Nephron (organoid): ENCODE results near the gene KIR3DL3.
"Not testable (repeated sequence)": the region's sequence is repeated elsewhere in the genome, so short reads cannot be mapped to it uniquely, and the experiment has no call there.

Experiments used
- H3K27ac Mint-ChIP-seq, 3 experiments: 2 replicates each; pipeline ENCODE4 v1.8.0; 2020; ENCODE audit warnings: mixed read lengths in 3 of 3, mild to moderate bottlenecking in 2 of 3, moderate library complexity in 1 of 3
- H3K27me3 Mint-ChIP-seq: 2 replicates; pipeline ENCODE4 v1.8.0; 2021; ENCODE audit warnings: low read depth, mild to moderate bottlenecking, moderate library complexity, mixed read lengths
- H3K36me3 Mint-ChIP-seq: 2 replicates; pipeline ENCODE4 v1.8.0; 2020; ENCODE audit warnings: low read depth, mixed read lengths
- H3K4me1 Mint-ChIP-seq: 2 replicates; pipeline ENCODE4 v1.8.0; 2020; ENCODE audit warnings: mixed read lengths
- H3K4me3 Mint-ChIP-seq, 3 experiments: 2 replicates each; pipeline ENCODE4 v1.8.0; 2020; ENCODE audit warnings: mild to moderate bottlenecking in 3 of 3, mixed read lengths in 3 of 3, moderate library complexity in 2 of 3
- H3K9me3 Mint-ChIP-seq: 2 replicates; pipeline ENCODE4 v1.8.0; 2020; ENCODE audit warnings: mixed read lengths
- CTCF ChIP-seq, 3 experiments: fragments of 200-600 bp; sonication (generic); IDR thresholded peaks; one replicate each; pipeline ENCODE4 v1.5.0; 2021; ENCODE audit warnings: antibody characterized with exemption in 3 of 3; ENCODE audit not compliant: unreplicated experiment in 3 of 3

The KIR3DL3 gene

DNA sequence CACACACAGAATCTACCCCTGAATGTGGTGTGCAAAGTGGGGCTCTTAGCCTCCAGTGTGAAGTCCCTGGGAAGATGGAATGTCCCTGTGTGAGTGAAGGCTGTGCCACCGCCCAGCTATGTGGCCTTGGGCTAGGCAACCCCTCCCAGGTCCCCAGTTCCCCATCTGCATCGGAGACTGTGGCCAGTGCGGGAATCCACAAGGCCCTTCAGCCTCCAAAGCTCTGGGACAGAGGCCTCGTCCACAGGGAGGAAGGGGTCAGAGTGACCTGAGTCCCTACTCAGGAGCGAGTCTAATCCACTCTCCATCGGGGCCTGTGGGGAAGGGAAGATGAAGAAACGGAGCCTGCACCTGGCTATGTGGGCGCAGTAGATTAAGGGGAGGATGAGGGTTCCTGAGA lies 19.3 kb upstream of the KIR3DL3 start:
- TF ChIP-seq CTCF (IDR thresholded peaks at IDR 0.05; ENCODE audit: unreplicated experiment in 3 of 3) = no peak
- Mint-ChIP-seq H3K9me3 (peaks cover 62% of the 10 kb centered on the region), H3K4me3 (no peak overlapping the region), H3K27ac (no peak overlapping the region), H3K27me3 (no peaks in the 10 kb centered on the region), H3K36me3 (peaks cover 3% of the 10 kb centered on the region), H3K4me1 (no peaks in the 10 kb centered on the region)

DNA sequence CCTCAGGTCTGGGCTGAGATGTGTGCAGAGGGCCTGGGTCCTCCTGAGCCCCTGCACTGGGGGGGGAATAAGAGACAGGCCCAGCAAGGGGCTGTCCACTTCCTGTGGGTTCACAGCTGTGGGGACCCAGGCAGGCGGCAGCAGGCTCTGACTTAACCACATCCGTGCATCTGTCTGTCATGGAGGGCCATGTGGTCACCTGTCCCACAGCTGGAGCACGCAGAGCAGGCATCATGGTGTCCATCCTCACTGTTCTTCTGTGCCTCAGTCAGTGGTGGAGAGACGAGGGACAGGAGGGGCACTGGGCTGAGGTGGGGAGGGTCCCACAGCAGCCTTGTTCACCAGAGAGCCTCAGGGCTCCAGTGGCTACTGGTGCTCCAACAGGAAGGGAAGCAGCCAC lies 16.3 kb upstream of the KIR3DL3 start:
- Mint-ChIP-seq H3K27ac (no peak overlapping the region), H3K4me3 (no peak overlapping the region), H3K4me1 (no peaks in the 10 kb centered on the region), H3K27me3 (no peaks in the 10 kb centered on the region), H3K36me3 (peaks cover 3% of the 10 kb centered on the region), H3K9me3 (peaks cover 52% of the 10 kb centered on the region)
- no peak for TF ChIP-seq CTCF (IDR thresholded peaks at IDR 0.05; ENCODE audit: unreplicated experiment in 3 of 3)

- H3K27me3 Mint-ChIP-seq = no peaks in the 10 kb centered on the region
- TF ChIP-seq CTCF (IDR thresholded peaks at IDR 0.05; ENCODE audit: unreplicated experiment in 3 of 3) = no peak
- H3K4me1 Mint-ChIP-seq = no peaks in the 10 kb centered on the region
- peaks cover 48% of the 10 kb centered on the region for H3K9me3 Mint-ChIP-seq
- H3K4me3 Mint-ChIP-seq = no peak overlapping the region
- H3K27ac Mint-ChIP-seq = no peak overlapping the region
- no peaks in the 10 kb centered on the region for H3K36me3 Mint-ChIP-seq
These were observed 15.5 kb upstream of the KIR3DL3 start for GRCh38 chr19:54708781-54709180.

GRCh38 chr19:54709212-54709948 lies 14.9 kb upstream of the KIR3DL3 start:
- Mint-ChIP-seq H3K36me3 (no peaks in the 10 kb centered on the region), H3K9me3 (peaks cover 42% of the 10 kb centered on the region), H3K4me1 (no peaks in the 10 kb centered on the region), H3K27ac (no peak overlapping the region), H3K4me3 (no peak overlapping the region), H3K27me3 (no peaks in the 10 kb centered on the region)
- no peak for TF ChIP-seq CTCF (IDR thresholded peaks at IDR 0.05; ENCODE audit: unreplicated experiment in 3 of 3)

GRCh38 chr19:54709956-54710355 lies 14.3 kb upstream of the KIR3DL3 start:
- not testable (repeated sequence) for H3K4me1 Mint-ChIP-seq, H3K4me3 Mint-ChIP-seq, H3K27ac Mint-ChIP-seq, H3K36me3 Mint-ChIP-seq, H3K27me3 Mint-ChIP-seq
- peaks cover 36% of the 10 kb centered on the region for H3K9me3 Mint-ChIP-seq

DNA sequence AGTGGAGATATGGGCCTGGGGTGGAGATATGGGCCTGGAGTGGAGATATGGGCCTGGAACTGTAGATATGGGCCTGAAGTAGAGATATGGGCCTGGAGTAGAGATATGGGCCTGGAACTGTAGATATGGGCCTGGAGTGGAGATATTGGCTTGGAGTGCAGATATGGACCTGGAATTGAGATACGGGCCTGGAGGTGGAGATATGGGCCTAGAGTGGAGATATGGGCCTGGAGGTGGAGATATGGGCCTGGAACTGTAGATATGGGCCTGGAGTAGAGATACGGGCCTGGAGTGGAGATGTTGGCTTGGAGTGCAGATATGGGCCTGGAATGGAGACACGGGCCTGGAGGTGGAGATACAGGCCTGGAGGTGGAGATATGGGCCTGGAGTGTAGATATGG lies 402 bp downstream of the KIR3DL3 start:
- H3K9me3 Mint-ChIP-seq = peaks cover 81% of the 10 kb centered on the region
- peaks cover 7% of the 10 kb centered on the region for H3K27me3 Mint-ChIP-seq
- no peak overlapping the region for H3K4me3 Mint-ChIP-seq
- peaks cover 9% of the 10 kb centered on the region for H3K36me3 Mint-ChIP-seq
- no peak for TF ChIP-seq CTCF (IDR thresholded peaks at IDR 0.05; ENCODE audit: unreplicated experiment in 3 of 3)
- H3K27ac Mint-ChIP-seq = no peak overlapping the region
- H3K4me1 Mint-ChIP-seq = no peaks in the 10 kb centered on the region
